K562 (cell line): Measurements from ENCODE around the gene DHRS2. TPM values are rescaled to one million over a fixed set of nuclear protein-coding genes. Genes with fewer than 3 reads are reported as not detected.
"Not testable (repeated sequence)": the region's sequence is repeated elsewhere in the genome, so short reads cannot be mapped to it uniquely, and the experiment has no call there.

ENCODE experiments used
- ATAC-seq: fragments of 200-7000 bp; cut with Tn5 transposase; 3 replicates; pipeline ENCODE4 v1.9.1; 2020; ENCODE audit warnings: moderate library complexity
- BruUV-seq: library from RNA; stranded (reverse); fragments of 400-500 nt; replicated peaks from 2 replicates; lab custom pipeline; 2021; lab: Mats Ljungman, UMichigan
- CTCF ChIA-PET: fragments of 300-600 bp; formaldehyde crosslinking; extraction: SDS; loops from one replicate; lab custom pipeline; 2021; ENCODE audit warnings: low intra/inter-chr PET ratio; lab: Yijun Ruan, JAX
- POLR2A ChIA-PET: fragments of 300-600, 350-650 bp; sonication (Branson Sonifier 250); formaldehyde crosslinking; extraction: SDS; loops from one replicate; lab custom pipeline; 2021; ENCODE audit warnings: antibody characterized with exemption, inconsistent platforms; lab: Yijun Ruan, JAX
- DNase-seq, 4 experiments: peaks; one replicate each; pipeline versions ENCODE4 v3.0.0 to v3.0.0-alpha.2; 2011 to 2018; ENCODE audit warnings: low spot score in 3 of 4, mixed read lengths in 3 of 4; ENCODE audit errors: extremely low read depth in 1 of 4
- FAIRE-seq: peaks from 2 replicates; lab custom pipeline; 2011; peaks lifted over from hg19 to GRCh38; lab: Jason Lieb, UNC
- H2AFZ ChIP-seq: 2 replicates; pipeline ENCODE4 v1.6.0; 2011; ENCODE audit warnings: low read depth, low read length, control low read depth, inconsistent platforms
- H3K27ac ChIP-seq: fragments of 200-600 bp; 3 replicates; pipeline ENCODE4 v1.8.0; 2011; ENCODE audit warnings: low read depth, mild to moderate bottlenecking, control low read depth, inconsistent platforms, low read length, moderate library complexity, mixed read lengths; ENCODE audit errors: extremely low read depth
- H3K27me3 ChIP-seq, 2 experiments: fragments of 300-600 bp in 1 of 2; 2 replicates in 1 of 2; 3 replicates in 1 of 2; pipeline versions ENCODE4 v1.6.0 to v1.8.0; 2011; ENCODE audit warnings: inconsistent platforms in 2 of 2, low read length in 2 of 2, mild to moderate bottlenecking in 1 of 2, mixed read lengths in 1 of 2, moderate library complexity in 1 of 2; ENCODE audit not compliant: control insufficient read depth in 2 of 2, insufficient read depth in 2 of 2
- H3K36me3 ChIP-seq: fragments of 300-600 bp; 3 replicates; pipeline ENCODE4 v1.8.0; 2011; ENCODE audit warnings: mild to moderate bottlenecking, low read length, inconsistent platforms; ENCODE audit not compliant: control insufficient read depth, insufficient read depth
- H3K4me1 ChIP-seq, 2 experiments: fragments of 200-600 bp in 1 of 2; replicated peaks in 1 of 2; 2 replicates in 1 of 2; 3 replicates in 1 of 2; pipeline versions ENCODE4 v1.5.1 to v1.8.0; 2011; ENCODE audit warnings: inconsistent platforms in 2 of 2, low read length in 2 of 2, mild to moderate bottlenecking in 1 of 2, mixed read lengths in 1 of 2, moderate library complexity in 1 of 2; ENCODE audit not compliant: control insufficient read depth in 2 of 2, insufficient read depth in 2 of 2
- H3K4me2 ChIP-seq: 2 replicates; pipeline ENCODE4 v1.6.1; 2011; ENCODE audit warnings: low read length, control low read depth, inconsistent platforms, mixed read lengths; ENCODE audit not compliant: insufficient read depth
- H3K4me3 ChIP-seq: fragments of 200-600 bp; sonication (generic), shearing (Covaris generic); 2 replicates; pipeline ENCODE4 v1.5.1; 2016; ENCODE audit warnings: control low read depth, inconsistent platforms
- H3K79me2 ChIP-seq: fragments of 200-600 bp; 3 replicates; pipeline ENCODE4 v1.8.0; 2011; ENCODE audit warnings: low read length, inconsistent platforms; ENCODE audit not compliant: control insufficient read depth, insufficient read depth
- H3K9ac ChIP-seq, 2 experiments: 2 replicates each; pipeline versions ENCODE4 v1.6.0 to v1.6.1; 2011; ENCODE audit warnings: low read depth in 2 of 2, low read length in 2 of 2, control low read depth in 1 of 2, inconsistent platforms in 1 of 2, mild to moderate bottlenecking in 1 of 2, mixed read lengths in 1 of 2; ENCODE audit not compliant: insufficient read depth in 1 of 2
- H3K9me1 ChIP-seq: one replicate; pipeline ENCODE4 v1.6.0; 2011; ENCODE audit warnings: inconsistent platforms, mild to moderate bottlenecking, low read length, moderate library complexity; ENCODE audit not compliant: control insufficient read depth, insufficient read depth
- H3K9me3 ChIP-seq: replicated peaks from 2 replicates; pipeline ENCODE4 v1.5.1; 2011; ENCODE audit warnings: low read depth, low read length, inconsistent platforms; ENCODE audit not compliant: control insufficient read depth, insufficient read depth
- H4K20me1 ChIP-seq: replicated peaks from 2 replicates; pipeline ENCODE4 v1.6.1; 2011; ENCODE audit warnings: low read length, inconsistent platforms, mixed read lengths; ENCODE audit not compliant: control insufficient read depth, insufficient read depth
- CEBPG ChIP-seq, 3 experiments: fragments of 200-800 bp in 1 of 3; sonication (Bioruptor generic) in 1 of 3; sonication (generic) in 1 of 3; formaldehyde crosslinking in 1 of 3; IDR thresholded peaks in 2 of 3; conservative IDR thresholded peaks in 1 of 3; 2 replicates each; pipeline versions ENCODE4 v1.6.1 to v1.8.0; 2016 to 2022; ENCODE audit warnings: missing compliant biosample characterization in 2 of 3, missing genetic modification characterization in 2 of 3, mild to moderate bottlenecking in 1 of 3, missing genetic modification reagents in 1 of 3
- KLF16 ChIP-seq: IDR thresholded peaks from 2 replicates; pipeline ENCODE4 v1.6.1; 2016; ENCODE audit warnings: antibody characterized with exemption
- ZBTB1 ChIP-seq: sonication (generic); formaldehyde crosslinking; IDR thresholded peaks from 2 replicates; pipeline ENCODE4 v1.8.1; 2023; ENCODE audit warnings: missing genetic modification reagents, low read depth, mild to moderate bottlenecking, borderline replicate concordance
- WGBS: fragments of 100-300 bp; shearing (Covaris generic); methylation state at CpG from one replicate; pipeline ENCODE4 v1.1.6; 2016; ENCODE audit warnings: low coverage, mixed read lengths; ENCODE audit not compliant: insufficient coverage; ENCODE audit errors: missing lambda C conversion rate; 5-methylcytosine and 5-hydroxymethylcytosine counted together
- in situ Hi-C: fragments of 300-500 bp; cut with MboI; formaldehyde crosslinking; loops from 4 replicates; pipeline ENCODE4 v1.15.0; 2018; ENCODE audit warnings: inconsistent platforms, mixed read lengths
- intact Hi-C: fragments of 100-400 bp; cut with micrococcal nuclease; formaldehyde crosslinking; loops from 2 replicates; pipeline ENCODE4 v1.14.2; 2022
- polyA plus RNA-seq, 8 experiments: library from polyadenylated mRNA; depleted of rRNA in 4 of 8; stranded (reverse) in 5 of 8; unstranded in 3 of 8; fragments of >200 nt; fragmentation: Nextera tagmentation in 2 of 8; fragmentation: Illumina TruSeq in 1 of 8; extraction: Ambion mirVana in 2 of 8; extraction: Trizol in 1 of 8; gene quantifications; 2 replicates each; pipeline versions ENCODE4 v1.2.1 to v1.2.3, GENCODE V29; 2011 to 2014; ENCODE audit warnings: inconsistent platforms in 1 of 8, missing spikeins in 1 of 8
- total RNA-seq, 7 experiments: library from RNA; depleted of rRNA in 6 of 7; stranded (reverse); fragments of >200 nt in 6 of 7; fragmentation: Illumina TruSeq in 2 of 7; extraction: Trizol in 2 of 7; gene quantifications; 2 replicates each; pipeline versions ENCODE4 v1.2.1 to v1.2.3, GENCODE V29; 2011 to 2021; ENCODE audit warnings: low replicate concordance in 1 of 7

The DHRS2 gene
- total and polyA plus RNA-seq, 9 of the 15 experiments (the other 6 are each of a cell fraction or from before 2014, with no cell fraction given) = 2.9 to 96.8 (median 64.4) TPM

DNA sequence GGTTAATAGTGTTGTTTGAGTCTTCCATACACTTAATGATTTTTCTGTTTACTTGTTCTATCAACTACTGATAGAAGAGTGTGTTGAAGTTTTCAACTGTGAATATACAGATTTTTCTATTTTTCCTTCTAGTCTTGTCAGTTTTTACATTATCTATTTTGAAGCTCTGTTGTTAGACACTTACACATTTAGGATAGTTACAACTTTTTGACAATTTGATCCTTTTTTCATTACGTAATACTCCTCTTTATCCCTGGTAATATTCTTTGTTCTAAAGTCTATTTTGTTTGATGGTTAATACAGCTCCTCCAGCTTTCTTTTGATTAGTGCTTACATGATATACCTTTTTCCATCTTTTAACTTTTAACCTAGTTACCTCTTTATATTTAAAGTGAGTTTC lies 45.2 kb downstream of the DHRS2 start:
- FAIRE-seq (no peak), ATAC-seq (no peak), DNase-seq (no peak)
- no TSS peak for BruUV-seq
- intact Hi-C loops (no loop called here), in situ Hi-C loops (no loop called here)
- Histone ChIP-seq H3K9me3 (no peaks in the 10 kb centered on the region), H3K36me3 (no peaks in the 10 kb centered on the region), H3K27me3 (no peaks in the 10 kb centered on the region), H3K9ac (no peak overlapping the region), H3K79me2 (no peaks in the 10 kb centered on the region), H2AFZ (no peak overlapping the region), H3K9me1 (no peaks in the 10 kb centered on the region), H3K4me2 (no peak overlapping the region), H3K27ac (no peak overlapping the region), H3K4me1 (no peaks in the 10 kb centered on the region), H3K4me3 (no peak overlapping the region), H4K20me1 (no peaks in the 10 kb centered on the region)
- WGBS = 8% methylated on average over 1 of the region's 1 CpG
- TF ChIP-seq KLF16 = no peak
- TF ChIP-seq CEBPG (CRISPR knock-in tag; IDR thresholded peaks at IDR 0.05) = no peak
- 0 out of 4 replicates have a peak, but pooled peaks of 1 of the 2 experiments have one; percentile 18 for TF ChIP-seq CEBPG (tag; conservative IDR thresholded peaks at IDR 0.05 in 1 of 2, IDR thresholded peaks at IDR 0.05 in 1 of 2)
- TF ChIP-seq ZBTB1 (CRISPR knock-in tag) = no peak
- ChIA-PET POLR2A (interaction anchor here (0.7 to 1.9 kb wide), 4 partner anchors 13 to 62 kb away, joined by 3 to 6 read pairs (median 4); no protein-coding TSS in a partner anchor), CTCF (no interaction called here)

DNA sequence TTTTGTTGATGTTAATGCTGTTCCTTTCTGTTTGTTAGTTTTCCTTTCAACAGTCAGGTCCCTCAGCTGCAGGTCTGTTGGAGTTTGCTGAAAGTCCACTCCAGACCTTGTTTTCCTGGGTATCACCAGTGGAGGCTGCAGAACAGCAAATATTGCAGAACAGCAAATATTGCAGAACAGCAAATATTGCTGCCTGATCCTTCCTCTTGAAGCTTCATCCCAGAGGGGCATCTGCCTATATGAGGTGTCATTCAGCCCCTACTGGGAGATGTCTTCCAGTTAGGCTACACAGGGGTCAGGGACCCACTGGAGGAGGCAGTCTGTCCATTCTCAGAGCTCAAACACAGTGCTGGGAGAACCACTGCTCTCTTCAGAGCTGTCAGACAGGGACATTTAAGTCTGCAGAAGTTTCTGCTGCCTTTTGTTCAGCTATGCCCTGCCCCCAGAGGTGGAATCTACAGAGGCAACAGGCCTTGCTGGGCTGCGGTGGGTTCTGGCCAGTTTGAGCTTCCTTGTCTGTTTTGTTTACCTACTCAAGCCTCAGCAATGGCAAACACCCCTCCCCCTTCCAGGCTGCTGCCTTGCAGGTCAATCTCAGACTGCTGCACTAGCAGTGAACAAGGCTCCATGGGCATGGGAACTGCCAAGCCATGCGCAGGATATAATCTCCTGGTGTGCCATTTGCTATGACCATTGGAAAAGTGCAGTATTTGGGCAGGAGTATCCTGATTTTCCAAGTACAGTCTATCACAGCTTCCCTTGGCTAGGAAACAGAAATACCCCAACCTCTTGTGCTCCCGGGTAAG lies 53.7 kb downstream of the DHRS2 start:
- ATAC-seq, H3K27me3 ChIP-seq, H3K9ac ChIP-seq, H2AFZ ChIP-seq, H3K36me3 ChIP-seq, intact Hi-C loops, BruUV-seq, H4K20me1 ChIP-seq, H3K4me3 ChIP-seq, DNase-seq, H3K4me2 ChIP-seq, H3K9me1 ChIP-seq, CTCF ChIA-PET, H3K9me3 ChIP-seq, in situ Hi-C loops, FAIRE-seq, H3K79me2 ChIP-seq, H3K27ac ChIP-seq: not testable (repeated sequence)
- WGBS = 0% methylated on average over 3 of the region's 3 CpGs
- H3K4me1 ChIP-seq = peaks cover 0 to 13% of the 10 kb centered on the region in 2 experiments; a peak in 3 of 5 replicates
- POLR2A ChIA-PET = interaction anchor here (0.8 to 1.3 kb wide), 2 partner anchors 13 to 86 kb away, joined by 3 to 5 read pairs; no protein-coding TSS in a partner anchor
